Muscle layer of colon (tissue), 2 donors: ENCODE measurements around the gene UNC5A.
"Not testable (repeated sequence)": the region's sequence is repeated elsewhere in the genome, so short reads cannot be mapped to it uniquely, and the experiment has no call there.

Experiments
- H3K27ac ChIP-seq: one replicate; pipeline ENCODE4 v1.7.0; 2013; ENCODE audit warnings: low read depth, mild to moderate bottlenecking, low read length, moderate library complexity
- H3K27me3 ChIP-seq, 2 donors: one replicate each; pipeline ENCODE4 v1.7.0; 2013; ENCODE audit warnings: low read length in 2 of 2, mild to moderate bottlenecking in 2 of 2; ENCODE audit not compliant: insufficient read depth in 2 of 2, control insufficient read depth in 1 of 2
- H3K36me3 ChIP-seq: one replicate; pipeline ENCODE4 v1.7.0; 2013; ENCODE audit warnings: mild to moderate bottlenecking, low read length; ENCODE audit not compliant: insufficient read depth
- H3K4me1 ChIP-seq: one replicate; pipeline ENCODE4 v1.7.0; 2013; ENCODE audit warnings: mild to moderate bottlenecking, low read length; ENCODE audit not compliant: insufficient read depth
- H3K4me3 ChIP-seq, 2 donors: one replicate each; pipeline ENCODE4 v1.7.0; 2013; ENCODE audit warnings: low read length in 2 of 2, low read depth in 1 of 2, mild to moderate bottlenecking in 1 of 2, moderate library complexity in 1 of 2
- H3K9ac ChIP-seq: one replicate; pipeline ENCODE4 v1.7.0; 2013; ENCODE audit warnings: low read length
- H3K9me3 ChIP-seq: one replicate; pipeline ENCODE4 v1.7.0; 2013; ENCODE audit warnings: mild to moderate bottlenecking, low read length
- donor health status: abdominal sarcoma.
- donor health status: Adenocarcinoma of cecum.

The UNC5A gene

GRCh38 chr5:176863041-176863764 is 52.8 kb downstream of the UNC5A start:
- no peak overlapping the region for H3K27ac ChIP-seq
- peaks cover 0 to 45% of the 10 kb centered on the region in 2 donors for H3K27me3 ChIP-seq
- no peaks in the 10 kb centered on the region for H3K9me3 ChIP-seq
- H3K36me3 ChIP-seq: no peaks in the 10 kb centered on the region
- H3K4me1 ChIP-seq: no peaks in the 10 kb centered on the region
- no peak overlapping the region for H3K9ac ChIP-seq
- H3K4me3 ChIP-seq: no peak overlapping the region

DNA sequence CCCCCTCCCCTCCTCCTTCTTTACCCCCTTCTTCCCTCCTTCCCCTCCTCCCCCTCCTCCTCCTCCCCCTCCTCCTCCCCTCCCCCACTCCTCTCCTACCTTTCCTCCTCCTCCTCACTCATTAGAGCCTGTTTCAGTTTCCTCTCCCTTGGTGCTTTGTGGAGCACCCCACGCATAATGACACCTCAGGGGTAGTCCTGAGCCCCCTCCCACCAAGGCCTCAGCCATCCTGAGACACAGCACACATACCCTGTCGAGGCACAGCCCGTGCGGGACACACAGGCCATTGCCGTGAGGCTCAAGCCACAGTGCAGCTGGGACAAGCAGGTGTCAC is 53.4 kb downstream of the UNC5A start:
- no peaks in the 10 kb centered on the region for H3K36me3 ChIP-seq
- no peak overlapping the region for H3K4me3 ChIP-seq
- peaks cover 0 to 49% of the 10 kb centered on the region in 2 donors for H3K27me3 ChIP-seq
- H3K9ac ChIP-seq: no peak overlapping the region
- no peak overlapping the region for H3K27ac ChIP-seq
- no peaks in the 10 kb centered on the region for H3K9me3 ChIP-seq
- no peaks in the 10 kb centered on the region for H3K4me1 ChIP-seq

- Histone ChIP-seq H3K27ac (no peak overlapping the region), H3K36me3 (no peaks in the 10 kb centered on the region), H3K27me3 (peaks cover 0 to 49% of the 10 kb centered on the region in 2 donors), H3K9me3 (no peaks in the 10 kb centered on the region), H3K4me1 (no peaks in the 10 kb centered on the region), H3K4me3 (no peak overlapping the region), H3K9ac (no peak overlapping the region)
Observed at GRCh38 chr5:176864755-176865154, 54.4 kb downstream of the UNC5A start.

DNA sequence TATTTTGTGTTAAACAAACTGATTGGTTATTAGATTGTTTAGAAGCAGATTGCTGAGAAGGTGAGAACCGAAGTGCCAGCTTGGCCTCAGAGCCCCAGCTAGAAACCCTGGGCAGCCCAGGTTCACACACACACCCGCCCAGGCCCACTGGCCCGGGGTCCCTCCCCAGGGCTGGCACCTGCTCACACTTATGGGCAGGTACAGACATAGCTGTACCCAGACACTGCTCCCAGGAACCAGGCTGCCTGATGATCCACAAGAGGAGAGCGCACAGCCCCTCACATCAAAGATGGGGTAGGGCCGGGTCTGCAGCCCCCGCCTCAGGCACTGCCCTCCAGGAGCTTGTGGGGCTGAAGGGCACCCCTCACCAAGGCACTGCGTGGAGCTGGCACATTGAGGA is 55.6 kb downstream of the UNC5A start:
- H3K27me3 ChIP-seq: peaks cover 0 to 42% of the 10 kb centered on the region in 2 donors
- no peak overlapping the region for H3K27ac ChIP-seq
- H3K9ac ChIP-seq: no peak overlapping the region
- no peaks in the 10 kb centered on the region for H3K9me3 ChIP-seq
- no peak overlapping the region for H3K4me3 ChIP-seq
- H3K4me1 ChIP-seq: no peaks in the 10 kb centered on the region
- no peaks in the 10 kb centered on the region for H3K36me3 ChIP-seq

DNA sequence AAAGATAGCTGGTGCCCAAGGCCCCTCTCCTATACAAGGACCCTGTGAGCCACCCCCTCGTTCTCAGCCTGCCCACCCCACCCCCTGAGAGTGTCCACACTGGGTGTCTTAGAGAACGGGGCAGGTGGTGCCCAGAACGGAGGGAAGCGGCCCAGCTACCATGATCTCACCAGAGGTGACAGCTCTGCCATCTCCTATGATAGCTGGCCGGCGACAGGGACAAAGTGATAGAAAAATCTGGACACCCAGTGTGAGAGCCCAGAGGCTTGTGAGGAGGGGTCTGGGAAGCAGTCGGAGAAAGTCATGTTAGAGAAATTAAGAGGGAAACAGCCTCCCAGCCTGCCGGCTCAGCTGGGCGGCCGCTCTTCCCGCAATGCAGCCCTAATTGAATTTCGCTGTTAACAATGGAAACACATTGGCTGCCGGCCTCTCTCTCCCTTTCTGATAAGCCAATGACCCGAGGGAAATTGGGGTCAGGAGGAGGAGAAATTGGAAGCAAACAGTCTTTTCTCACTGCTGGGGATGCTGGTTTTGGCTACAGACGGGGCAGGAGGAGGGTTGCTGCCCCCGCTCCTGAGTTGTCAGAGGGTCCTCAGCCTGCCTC is 56.5 kb downstream of the UNC5A start:
- Histone ChIP-seq H3K9me3 (no peaks in the 10 kb centered on the region), H3K27me3 (peaks cover 0 to 35% of the 10 kb centered on the region in 2 donors)

GRCh38 chr5:176868126-176868525 is 57.8 kb downstream of the UNC5A start:
- Histone ChIP-seq H3K27ac (no peak overlapping the region), H3K36me3 (no peaks in the 10 kb centered on the region), H3K9ac (no peak overlapping the region), H3K4me1 (no peaks in the 10 kb centered on the region), H3K4me3 (no peak overlapping the region), H3K9me3 (no peaks in the 10 kb centered on the region), H3K27me3 (peaks cover 0 to 31% of the 10 kb centered on the region in 2 donors)

More for the DNA sequence above, 56.5 kb downstream of the UNC5A start:
- no peaks in the 10 kb centered on the region for H3K36me3 ChIP-seq
- H3K4me1 ChIP-seq: no peaks in the 10 kb centered on the region
- no peak overlapping the region for H3K4me3 ChIP-seq
- no peak overlapping the region for H3K27ac ChIP-seq
- H3K9ac ChIP-seq: no peak overlapping the region

DNA sequence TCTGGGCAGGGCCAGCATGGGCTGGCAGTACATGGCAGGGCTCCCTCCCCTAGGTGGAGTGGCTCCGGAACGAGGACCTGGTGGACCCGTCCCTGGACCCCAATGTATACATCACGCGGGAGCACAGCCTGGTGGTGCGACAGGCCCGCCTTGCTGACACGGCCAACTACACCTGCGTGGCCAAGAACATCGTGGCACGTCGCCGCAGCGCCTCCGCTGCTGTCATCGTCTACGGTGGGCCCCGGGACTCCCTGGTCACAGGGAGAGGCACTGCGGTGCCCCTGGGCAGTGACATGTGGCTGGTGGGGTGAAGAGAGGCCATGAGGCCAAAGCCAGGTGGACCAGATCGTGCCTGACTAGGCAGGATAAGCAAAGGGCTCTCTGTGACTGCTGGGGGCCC is 58.4 kb downstream of the UNC5A start:
- no peaks in the 10 kb centered on the region for H3K36me3 ChIP-seq
- peaks cover 0 to 31% of the 10 kb centered on the region in 2 donors for H3K27me3 ChIP-seq

DNA sequence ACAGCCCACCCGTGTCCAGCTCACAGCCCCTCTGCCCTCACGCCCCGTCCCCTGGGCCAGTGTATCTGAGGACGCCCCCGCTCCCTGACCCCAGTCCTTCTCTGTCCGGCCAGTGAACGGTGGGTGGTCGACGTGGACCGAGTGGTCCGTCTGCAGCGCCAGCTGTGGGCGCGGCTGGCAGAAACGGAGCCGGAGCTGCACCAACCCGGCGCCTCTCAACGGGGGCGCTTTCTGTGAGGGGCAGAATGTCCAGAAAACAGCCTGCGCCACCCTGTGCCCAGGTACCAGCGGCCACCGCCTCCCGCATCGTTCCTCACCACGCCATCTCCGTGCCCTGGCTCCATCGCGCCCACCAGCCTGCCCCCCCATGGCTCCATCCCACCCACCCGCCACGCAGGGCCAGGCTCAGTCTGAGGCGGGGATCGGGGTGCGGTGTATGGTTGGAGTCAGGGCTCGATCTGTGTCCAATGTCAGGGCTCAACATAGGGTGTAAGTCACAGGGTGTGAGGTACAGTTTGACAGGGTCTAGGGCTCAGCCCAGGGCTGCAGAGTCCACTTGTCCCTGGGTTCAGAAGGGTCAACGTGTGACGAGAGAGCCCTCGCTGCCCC is 59.2 kb downstream of the UNC5A start:
- Histone ChIP-seq H3K27ac (no peak overlapping the region), H3K9me3 (no peaks in the 10 kb centered on the region), H3K4me1 (no peaks in the 10 kb centered on the region), H3K36me3 (no peaks in the 10 kb centered on the region), H3K27me3 (peaks cover 0 to 31% of the 10 kb centered on the region in 2 donors), H3K4me3 (no peak overlapping the region), H3K9ac (no peak overlapping the region)

More for the DNA sequence above, 58.4 kb downstream of the UNC5A start:
- Histone ChIP-seq H3K27ac (no peak overlapping the region), H3K4me3 (no peak overlapping the region), H3K9me3 (no peaks in the 10 kb centered on the region), H3K4me1 (no peaks in the 10 kb centered on the region), H3K9ac (no peak overlapping the region)

DNA sequence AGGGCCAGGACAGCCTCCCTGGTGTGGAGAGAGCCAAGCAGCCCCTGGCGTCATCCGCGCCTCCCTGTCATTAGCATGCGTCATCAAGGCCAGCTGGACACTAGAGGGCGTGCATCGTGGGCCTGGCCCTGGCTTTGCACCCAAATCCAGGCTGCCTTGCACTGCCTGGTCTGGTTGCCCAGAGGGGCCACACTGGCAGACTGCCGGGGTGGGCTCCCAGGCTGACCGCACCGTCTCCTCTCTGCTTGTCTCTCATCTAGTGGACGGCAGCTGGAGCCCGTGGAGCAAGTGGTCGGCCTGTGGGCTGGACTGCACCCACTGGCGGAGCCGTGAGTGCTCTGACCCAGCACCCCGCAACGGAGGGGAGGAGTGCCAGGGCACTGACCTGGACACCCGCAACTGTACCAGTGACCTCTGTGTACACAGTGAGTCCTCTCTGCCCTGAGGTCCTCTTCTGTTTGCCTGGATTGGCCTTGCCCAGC is 59.8 kb downstream of the UNC5A start:
- Histone ChIP-seq H3K27me3 (peaks cover 0 to 27% of the 10 kb centered on the region in 2 donors), H3K4me1 (no peaks in the 10 kb centered on the region)

GRCh38 chr5:176870644-176871043 is 60.3 kb downstream of the UNC5A start:
- H3K27ac ChIP-seq, H3K9me3 ChIP-seq, H3K4me3 ChIP-seq, H3K4me1 ChIP-seq, H3K36me3 ChIP-seq, H3K9ac ChIP-seq: not testable (repeated sequence)
- H3K27me3 ChIP-seq: peaks cover 0 to 22% of the 10 kb centered on the region in 2 donors

More for the DNA sequence above, 59.8 kb downstream of the UNC5A start:
- no peaks in the 10 kb centered on the region for H3K9me3 ChIP-seq
- H3K9ac ChIP-seq: no peak overlapping the region
- no peak overlapping the region for H3K27ac ChIP-seq
- H3K36me3 ChIP-seq: no peaks in the 10 kb centered on the region
- H3K4me3 ChIP-seq: no peak overlapping the region

DNA sequence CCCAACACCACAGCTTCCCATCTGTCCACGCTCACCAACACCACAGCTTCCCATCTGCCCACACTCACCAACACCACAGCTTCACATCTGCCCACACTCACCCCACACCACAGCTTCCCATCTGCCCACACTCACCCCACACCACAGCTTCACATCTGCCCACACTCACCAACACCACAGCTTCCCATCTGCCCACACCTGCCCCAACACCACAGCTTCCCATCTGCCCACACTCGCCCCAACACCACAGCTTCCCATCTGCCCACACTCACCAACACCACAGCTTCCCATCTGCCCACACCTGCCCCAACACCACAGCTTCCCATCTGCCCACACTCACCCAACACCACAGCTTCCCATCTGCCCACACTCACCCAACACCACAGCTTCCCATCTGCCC is 62.2 kb downstream of the UNC5A start:
- H3K4me3 ChIP-seq, H3K9ac ChIP-seq, H3K9me3 ChIP-seq, H3K36me3 ChIP-seq, H3K4me1 ChIP-seq, H3K27ac ChIP-seq: not testable (repeated sequence)
- peaks cover 0 to 18% of the 10 kb centered on the region in 2 donors for H3K27me3 ChIP-seq
